Umbilical cord (tissue), 2 donors: ENCODE results near the gene PTCD1. TPM values are rescaled to one million over a fixed set of nuclear protein-coding genes. Genes with fewer than 3 reads are reported as not detected.
"Not testable (repeated sequence)": the region's sequence is repeated elsewhere in the genome, so short reads cannot be mapped to it uniquely, and the experiment has no call there.

Experiments
- DNase-seq: peaks from one replicate; pipeline ENCODE4 v3.0.0-alpha.2; 2015; ENCODE audit warnings: low spot score
- total RNA-seq: library from RNA; depleted of rRNA; stranded (reverse); fragments of >200 nt; gene quantifications from one replicate; pipeline ENCODE4 v1.2.3, GENCODE V29; 2014; ENCODE audit warnings: low replicate concordance; ENCODE audit not compliant: insufficient read depth

PTCD1 gene
- total RNA-seq, 1 donor from 2014 or later, result 9.6 TPM

DNA sequence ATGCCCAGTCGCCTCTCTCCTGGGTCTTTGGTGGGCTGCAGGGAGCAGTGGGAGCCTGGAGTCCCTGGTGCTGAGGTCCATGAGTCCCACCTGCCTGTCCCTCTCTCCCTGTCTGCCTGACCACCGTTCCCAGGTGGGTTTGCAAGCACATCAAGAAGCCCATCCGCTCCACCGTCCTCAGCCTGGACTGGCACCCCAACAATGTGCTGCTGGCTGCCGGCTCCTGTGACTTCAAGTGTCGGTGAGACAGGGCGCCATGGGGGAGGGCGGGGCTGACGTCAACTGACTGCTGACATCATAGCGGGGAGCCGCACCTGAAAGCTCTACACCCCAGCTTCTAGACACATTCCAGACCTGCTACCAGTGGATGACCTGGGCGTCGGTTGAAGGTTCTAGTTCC, 48.8 kb downstream of the PTCD1 start:
- DNase-seq, result no peak

DNA sequence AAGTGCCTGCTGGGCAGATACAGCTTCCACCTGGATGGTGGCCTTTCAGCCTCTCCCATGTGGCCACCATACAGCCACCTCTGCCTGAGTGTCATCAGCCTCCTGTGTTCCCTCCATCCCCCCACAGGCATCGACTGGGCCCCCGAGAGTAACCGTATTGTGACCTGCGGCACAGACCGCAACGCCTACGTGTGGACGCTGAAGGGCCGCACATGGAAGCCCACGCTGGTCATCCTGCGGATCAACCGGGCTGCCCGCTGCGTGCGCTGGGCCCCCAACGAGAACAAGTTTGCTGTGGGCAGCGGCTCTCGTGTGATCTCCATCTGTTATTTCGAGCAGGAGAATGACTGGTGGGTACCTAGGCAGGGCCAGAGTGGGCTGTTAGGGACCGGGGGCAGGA, 50.7 kb downstream of the PTCD1 start:
- DNase-seq, result no peak

DNA sequence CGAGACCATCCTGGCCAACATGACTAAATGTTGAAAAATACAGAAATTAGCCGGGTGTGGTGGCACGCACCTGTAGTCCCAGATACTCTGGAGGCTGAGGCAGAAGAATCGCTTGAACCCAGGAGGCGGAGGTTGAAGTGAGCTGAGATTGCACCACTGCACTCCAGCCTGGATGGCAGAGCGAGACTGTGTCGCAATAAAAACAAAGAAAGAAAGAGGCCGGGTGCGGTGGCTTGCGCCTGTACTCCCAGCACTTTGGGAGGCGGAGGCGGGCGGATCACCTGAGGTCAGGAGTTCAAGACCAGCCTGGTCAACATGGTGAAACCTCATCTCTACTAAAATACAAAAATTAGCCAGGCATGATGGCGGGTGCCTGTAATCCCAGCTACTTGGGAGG, 51.4 kb downstream of the PTCD1 start:
- not testable (repeated sequence) for DNase-seq

- DNase-seq, result no peak
Observed at GRCh38 chr7:99386584-99387238, 51.9 kb downstream of the PTCD1 start.

DNA sequence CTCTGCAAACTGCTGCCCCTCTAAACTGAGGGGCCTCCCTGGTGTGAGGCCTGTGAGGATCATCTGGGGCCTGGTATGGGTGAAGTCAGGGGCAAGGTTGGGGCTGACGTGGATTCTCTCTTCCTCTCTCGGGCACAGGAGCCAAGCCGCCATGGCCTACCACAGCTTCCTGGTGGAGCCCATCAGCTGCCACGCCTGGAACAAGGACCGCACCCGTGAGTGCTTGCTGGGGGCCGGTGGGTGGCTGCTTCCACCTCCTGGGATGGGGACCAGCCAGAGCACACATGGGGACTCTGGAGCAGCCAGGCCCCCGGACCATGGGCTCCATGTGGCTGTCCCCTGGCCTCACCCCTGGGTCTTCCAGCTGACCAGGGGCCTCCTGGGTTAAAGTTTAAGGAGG, 53.0 kb downstream of the PTCD1 start:
- no peak for DNase-seq

- no peak for DNase-seq
Observed at GRCh38 chr7:99384523-99384922, 54.1 kb downstream of the PTCD1 start.

- no peak for DNase-seq
Observed at GRCh38 chr7:99383791-99384370, 54.7 kb downstream of the PTCD1 start.

DNA sequence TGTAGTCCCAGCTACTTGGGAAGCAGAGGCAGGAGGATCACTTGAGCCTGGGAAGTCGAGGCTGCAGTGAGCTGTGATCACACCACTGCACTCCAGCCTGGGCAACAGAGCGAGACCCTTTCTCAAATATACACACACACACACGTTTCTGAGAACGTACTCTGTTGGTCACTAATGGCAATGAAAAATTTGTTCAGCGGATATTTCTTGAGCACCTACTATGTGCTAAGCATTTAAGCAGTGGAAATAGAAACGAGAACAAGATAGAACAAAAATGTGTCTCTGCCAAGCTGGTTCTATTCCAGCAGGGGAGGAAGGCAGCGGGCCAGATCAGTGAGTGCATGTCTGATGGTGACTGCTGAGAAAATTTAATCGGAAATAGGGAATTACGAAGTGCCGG, 55.4 kb downstream of the PTCD1 start:
- DNase-seq, result no peak

GRCh38 chr7:99381664-99382075, 56.9 kb downstream of the PTCD1 start:
- no peak for DNase-seq

- no peak for DNase-seq
Observed at GRCh38 chr7:99380823-99381663, 57.6 kb downstream of the PTCD1 start.

GRCh38 chr7:99380032-99380822, 58.4 kb downstream of the PTCD1 start:
- peak; percentile 74 for DNase-seq

DNA sequence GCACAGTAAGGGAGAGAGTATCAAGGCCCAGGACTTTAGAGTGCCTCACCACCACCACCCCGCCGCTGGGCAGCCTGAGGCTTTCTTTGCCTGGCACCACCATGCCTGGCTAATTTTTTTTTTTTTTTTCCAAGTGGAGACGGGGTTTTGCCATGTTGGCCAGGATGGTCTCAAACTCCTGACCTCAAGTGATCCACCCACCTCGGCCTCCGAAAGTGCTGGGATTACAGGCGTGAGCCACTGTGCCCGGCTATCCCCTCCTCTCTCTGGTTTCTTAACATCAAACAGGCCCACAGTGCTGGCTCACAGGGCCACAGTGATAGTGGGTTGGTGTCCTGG, 58.9 kb downstream of the PTCD1 start:
- not testable (repeated sequence) for DNase-seq

GRCh38 chr7:99379043-99379577, 59.5 kb downstream of the PTCD1 start:
- peak; percentile 95 for DNase-seq

- peak; percentile 86 for DNase-seq
Observed at GRCh38 chr7:99375070-99375807, 63.4 kb downstream of the PTCD1 start.

GRCh38 chr7:99374111-99375064, 64.2 kb downstream of the PTCD1 start, which contains the start of gene ARPC1B:
TSS of gene ARPC1B (plus strand) at chr7:99374730. CDS start at chr7:99385715, 10,985 bp downstream.
- peak; percentile 81 for DNase-seq

DNA sequence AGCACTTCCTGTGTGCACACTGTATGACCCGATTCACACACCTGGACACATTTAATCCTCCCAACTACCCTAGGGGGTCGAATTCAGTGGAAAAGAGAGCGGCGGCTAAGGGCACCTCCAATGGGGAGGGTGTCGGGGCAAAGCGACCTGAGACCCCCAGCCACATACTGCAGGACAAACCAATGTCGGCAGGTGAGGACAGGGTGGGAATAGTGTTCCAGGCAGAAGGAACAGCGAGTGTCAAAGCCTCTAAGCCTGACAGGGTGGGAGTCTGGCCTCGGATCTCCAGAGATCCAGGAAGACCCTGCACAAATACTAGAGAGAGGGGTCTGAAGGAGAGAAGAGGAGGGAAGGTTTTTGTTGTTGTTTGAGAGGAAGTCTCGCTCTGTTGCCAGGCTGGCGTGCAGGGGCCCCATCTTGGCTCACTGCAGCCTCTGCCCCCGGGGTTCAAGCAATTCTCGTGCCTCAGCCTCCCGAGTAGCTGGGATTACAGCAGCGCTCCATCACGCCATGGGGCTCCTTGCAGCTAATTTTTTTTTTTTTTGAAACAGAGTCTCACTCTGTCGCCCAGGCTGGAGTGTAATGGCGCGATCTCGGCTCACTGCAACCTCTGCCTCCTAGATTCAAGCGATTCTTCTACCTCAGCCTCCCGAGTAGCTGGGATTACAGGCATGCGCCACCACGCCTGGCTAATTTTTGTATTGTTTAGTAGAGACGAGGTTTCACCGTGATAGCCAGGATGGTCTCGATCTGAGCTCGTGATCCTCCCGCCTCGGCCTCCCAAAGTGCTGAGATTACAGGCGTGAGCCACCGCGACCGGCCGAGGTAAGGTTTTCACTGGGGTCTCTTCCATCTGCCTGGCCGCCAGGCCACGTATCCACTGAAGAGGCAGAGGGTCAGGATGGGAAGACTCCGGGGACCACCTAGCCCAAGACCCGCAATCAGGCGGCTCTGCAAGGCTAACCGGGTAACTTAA, 65.2 kb downstream of the PTCD1 start:
- DNase-seq, result no peak

- DNase-seq, result peak; percentile 85
Observed at GRCh38 chr7:99372275-99373090, 66.1 kb downstream of the PTCD1 start.
